HG02981 (cell line): ENCODE results near the gene CDH5.

Experiments
- ATAC-seq: cut with Tn5 transposase; IDR thresholded peaks from one replicate; pipeline ENCODE4 v1.9.1; 2021; ENCODE audit warnings: mild to moderate bottlenecking, moderate library complexity; ENCODE audit not compliant: unreplicated experiment

The CDH5 gene

GRCh38 chr16:66372078-66372897, 5.8 kb downstream of the CDH5 start:
- no peak for ATAC-seq

GRCh38 chr16:66372898-66373155, 6.3 kb downstream of the CDH5 start:
- no peak for ATAC-seq

- no peak for ATAC-seq
Measured at GRCh38 chr16:66373667-66374066, 7.2 kb downstream of the CDH5 start.

- no peak for ATAC-seq
Measured at GRCh38 chr16:66374176-66374575, 7.7 kb downstream of the CDH5 start.

- ATAC-seq = no peak
Measured at GRCh38 chr16:66375451-66375850, 9.0 kb downstream of the CDH5 start.

- no peak for ATAC-seq
Measured at GRCh38 chr16:66376114-66376513, 9.6 kb downstream of the CDH5 start.

GRCh38 chr16:66376577-66377305, 10.2 kb downstream of the CDH5 start:
- ATAC-seq = no peak

GRCh38 chr16:66377324-66377723, 10.8 kb downstream of the CDH5 start:
- no peak for ATAC-seq

GRCh38 chr16:66378741-66379570, 12.5 kb downstream of the CDH5 start:
- no peak for ATAC-seq

- no peak for ATAC-seq
Measured at GRCh38 chr16:66379571-66379941, 13.1 kb downstream of the CDH5 start.

GRCh38 chr16:66380421-66380820, 13.9 kb downstream of the CDH5 start:
- no peak for ATAC-seq

- no peak for ATAC-seq
Measured at GRCh38 chr16:66381585-66382170, 15.2 kb downstream of the CDH5 start.

GRCh38 chr16:66382171-66382965, 15.9 kb downstream of the CDH5 start:
- ATAC-seq = no peak

GRCh38 chr16:66382966-66383299, 16.4 kb downstream of the CDH5 start:
- ATAC-seq = no peak

- no peak for ATAC-seq
Measured at GRCh38 chr16:66383551-66383950, 17.1 kb downstream of the CDH5 start.

- no peak for ATAC-seq
Measured at GRCh38 chr16:66385415-66385814, 18.9 kb downstream of the CDH5 start.

GRCh38 chr16:66386629-66387622, 20.4 kb downstream of the CDH5 start:
- ATAC-seq = no peak

- ATAC-seq = no peak
Measured at GRCh38 chr16:66387817-66388332, 21.4 kb downstream of the CDH5 start.
